ENCODE data around the gene ASIC2. TPM values are rescaled to one million over a fixed set of nuclear protein-coding genes. Genes with fewer than 3 reads are reported as not detected.

Gene ASIC2
- total RNA-seq, 3 donors from 2014 or later: 0.84 to 4.6 (median 0.98) TPM

DNA sequence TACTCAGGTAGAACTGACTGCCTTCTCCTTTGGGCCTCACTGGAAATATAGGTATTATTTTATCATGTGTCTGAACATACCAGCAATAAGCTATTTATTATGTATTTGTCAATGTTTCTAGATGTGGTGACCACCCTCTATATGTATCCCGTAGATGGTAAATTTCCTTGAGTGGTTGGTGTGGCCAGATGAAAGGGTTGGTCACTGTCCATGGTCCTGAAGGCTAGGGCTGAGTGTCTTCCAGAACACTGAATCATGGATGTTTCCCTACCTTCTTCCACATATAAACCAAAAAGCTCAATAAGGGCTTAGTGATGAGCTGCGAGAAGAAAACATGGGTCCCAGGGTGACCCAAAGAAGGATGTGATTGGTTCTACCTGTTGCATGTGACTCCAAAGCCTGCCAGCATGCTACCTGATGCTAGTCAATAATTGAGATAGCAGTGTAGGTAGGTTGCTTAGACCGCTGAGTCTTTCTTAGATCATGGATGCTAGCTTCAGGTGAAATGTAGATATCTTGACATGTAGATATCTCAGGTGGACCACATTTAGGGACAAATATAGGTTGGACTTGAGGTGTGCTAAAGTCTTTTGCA, 150.3 kb downstream of the ASIC2 start:
- ATAC-seq (no peak), DNase-seq (peak in 1 of 3 donors; percentile 64)
- no peaks in the 10 kb centered on the region for H3K4me1 ChIP-seq (ENCODE audit: low read depth)
- no peak overlapping the region for H3K4me3 ChIP-seq
- H3K9me3 ChIP-seq: no peaks in the 10 kb centered on the region
- H3K36me3 ChIP-seq (ENCODE audit: low read depth): no peaks in the 10 kb centered on the region
- intact Hi-C loops (cut with DNase I, micrococcal nuclease): no loop called here
- TF ChIP-seq, protein P1, sequence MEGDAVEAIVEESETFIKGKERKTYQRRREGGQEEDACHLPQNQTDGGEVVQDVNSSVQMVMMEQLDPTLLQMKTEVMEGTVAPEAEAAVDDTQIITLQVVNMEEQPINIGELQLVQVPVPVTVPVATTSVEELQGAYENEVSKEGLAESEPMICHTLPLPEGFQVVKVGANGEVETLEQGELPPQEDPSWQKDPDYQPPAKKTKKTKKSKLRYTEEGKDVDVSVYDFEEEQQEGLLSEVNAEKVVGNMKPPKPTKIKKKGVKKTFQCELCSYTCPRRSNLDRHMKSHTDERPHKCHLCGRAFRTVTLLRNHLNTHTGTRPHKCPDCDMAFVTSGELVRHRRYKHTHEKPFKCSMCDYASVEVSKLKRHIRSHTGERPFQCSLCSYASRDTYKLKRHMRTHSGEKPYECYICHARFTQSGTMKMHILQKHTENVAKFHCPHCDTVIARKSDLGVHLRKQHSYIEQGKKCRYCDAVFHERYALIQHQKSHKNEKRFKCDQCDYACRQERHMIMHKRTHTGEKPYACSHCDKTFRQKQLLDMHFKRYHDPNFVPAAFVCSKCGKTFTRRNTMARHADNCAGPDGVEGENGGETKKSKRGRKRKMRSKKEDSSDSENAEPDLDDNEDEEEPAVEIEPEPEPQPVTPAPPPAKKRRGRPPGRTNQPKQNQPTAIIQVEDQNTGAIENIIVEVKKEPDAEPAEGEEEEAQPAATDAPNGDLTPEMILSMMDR (IDR thresholded peaks at IDR 0.05): no peak

DNA sequence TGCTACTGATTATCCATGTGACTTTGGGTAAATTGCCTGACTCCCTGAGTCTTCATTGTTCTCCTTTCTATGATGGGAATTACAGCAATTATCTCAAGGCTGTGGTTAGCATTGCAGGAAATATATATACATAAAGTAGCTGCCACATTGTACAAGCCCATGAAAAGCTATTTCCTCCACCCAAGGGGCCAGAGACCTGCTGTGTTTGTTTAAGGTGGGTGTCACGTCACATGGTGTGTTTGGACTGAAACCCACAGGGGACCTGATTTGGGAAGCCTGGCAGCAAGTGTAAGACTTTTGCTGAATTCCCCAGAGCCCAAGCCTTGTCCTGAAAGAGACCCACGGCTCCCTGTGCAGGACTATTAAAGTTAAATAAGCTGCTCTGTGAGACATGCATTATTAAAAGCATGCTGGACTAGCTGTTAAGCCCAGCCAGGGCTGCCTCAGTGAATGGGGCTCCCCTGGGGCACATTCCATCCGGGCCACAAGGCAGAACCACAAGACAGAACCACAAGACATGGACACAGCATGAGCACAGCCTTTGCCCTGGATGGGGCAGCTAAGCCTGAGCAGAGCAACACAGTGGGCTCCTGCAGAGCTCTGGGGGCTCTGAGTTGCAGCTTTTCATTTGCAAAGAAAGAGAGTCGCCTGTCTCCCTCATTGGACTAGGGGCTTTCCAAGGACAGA, 152.5 kb downstream of the ASIC2 start:
- H3K36me3 ChIP-seq (ENCODE audit: low read depth): no peaks in the 10 kb centered on the region
- no peak for ATAC-seq
- H3K4me3 ChIP-seq: no peak overlapping the region
- no peaks in the 10 kb centered on the region for H3K9me3 ChIP-seq
- intact Hi-C loops (cut with DNase I, micrococcal nuclease): no loop called here
- TF ChIP-seq, protein P1 (IDR thresholded peaks at IDR 0.05): no peak
- no peak for DNase-seq
- H3K4me1 ChIP-seq (ENCODE audit: low read depth): no peaks in the 10 kb centered on the region

DNA sequence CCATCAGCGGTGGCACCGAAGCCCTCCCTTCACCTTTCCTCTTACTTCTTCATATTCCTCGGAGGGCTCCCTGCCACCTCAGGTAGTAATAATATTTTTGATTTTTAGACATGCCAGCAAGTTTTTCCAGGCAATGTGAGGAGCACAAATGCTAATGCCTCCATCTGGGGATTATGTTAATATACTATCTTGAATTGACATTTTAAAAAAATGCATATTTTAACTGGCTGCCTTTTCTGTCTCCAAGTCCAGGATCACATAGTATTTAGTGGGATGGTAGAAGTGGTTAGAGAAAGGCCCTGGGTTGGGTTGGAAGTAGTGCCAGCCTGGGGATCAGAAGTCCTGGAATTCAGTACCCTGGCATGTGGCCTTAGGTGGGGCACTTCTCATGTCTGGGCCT, 154.5 kb downstream of the ASIC2 start:
- intact Hi-C loops (cut with DNase I, micrococcal nuclease): no loop called here
- Histone ChIP-seq H3K36me3 (ENCODE audit: low read depth) (no peaks in the 10 kb centered on the region), H3K9me3 (no peaks in the 10 kb centered on the region), H3K4me3 (no peak overlapping the region), H3K4me1 (ENCODE audit: low read depth) (no peaks in the 10 kb centered on the region)
- TF ChIP-seq, protein P1 (IDR thresholded peaks at IDR 0.05): no peak
- DNase-seq (no peak), ATAC-seq (no peak)

DNA sequence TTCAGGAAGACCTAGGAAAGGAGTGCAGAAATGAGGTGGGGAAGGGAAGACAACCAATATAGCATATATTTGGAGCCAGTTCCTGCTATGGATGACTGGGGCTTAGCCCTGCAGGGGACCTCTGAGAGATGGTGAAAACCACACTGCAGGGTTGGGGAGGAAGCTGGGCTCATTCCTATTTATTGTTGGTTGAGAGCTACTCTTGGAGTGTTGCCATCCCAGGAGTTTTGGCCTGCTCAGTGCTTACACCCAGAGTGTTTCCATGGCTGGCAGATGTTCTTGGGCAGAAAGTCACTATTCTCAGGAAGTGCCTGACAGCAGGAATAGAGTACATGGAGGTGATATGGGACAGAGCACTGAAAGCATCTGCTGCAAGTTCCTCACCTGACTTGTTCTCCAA, 155.7 kb downstream of the ASIC2 start:
- ATAC-seq (no peak), DNase-seq (no peak)
- Histone ChIP-seq H3K4me3 (no peak overlapping the region), H3K9me3 (no peaks in the 10 kb centered on the region), H3K4me1 (ENCODE audit: low read depth) (no peaks in the 10 kb centered on the region), H3K36me3 (ENCODE audit: low read depth) (no peaks in the 10 kb centered on the region)
- TF ChIP-seq, protein P1 (IDR thresholded peaks at IDR 0.05): no peak
- intact Hi-C loops (cut with DNase I, micrococcal nuclease): no loop called here

DNA sequence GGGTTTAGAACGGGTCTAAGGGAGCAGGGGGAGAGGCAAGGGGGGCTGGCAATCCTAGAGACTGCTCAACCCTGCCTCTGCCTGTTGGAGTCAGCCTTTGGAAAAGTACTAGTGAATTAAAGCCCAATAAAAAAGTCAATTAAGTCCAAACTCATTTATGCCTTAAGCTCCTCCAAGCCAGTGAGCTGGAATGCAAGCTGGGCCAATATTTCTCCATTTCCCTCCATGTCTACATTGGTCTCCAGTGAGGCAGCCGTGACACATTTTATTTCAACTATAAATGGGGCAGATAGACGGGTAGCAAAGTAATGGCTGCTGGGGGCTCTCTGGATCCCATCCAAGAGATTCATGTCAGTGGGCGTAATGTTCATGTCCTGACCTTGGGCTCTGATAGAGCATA, 157.4 kb downstream of the ASIC2 start:
- ATAC-seq: no peak
- no peaks in the 10 kb centered on the region for H3K36me3 ChIP-seq (ENCODE audit: low read depth)
- intact Hi-C loops (cut with DNase I, micrococcal nuclease): no loop called here
- no peak overlapping the region for H3K4me3 ChIP-seq
- H3K9me3 ChIP-seq: no peaks in the 10 kb centered on the region
- H3K4me1 ChIP-seq (ENCODE audit: low read depth): no peaks in the 10 kb centered on the region
- TF ChIP-seq, protein P1 (IDR thresholded peaks at IDR 0.05): no peak
- no peak for DNase-seq

All from mucosa of descending colon (tissue), 3 donors.